Hematopoietic multipotent progenitor cell treated with erythropoietin and hydrocortisone succinate and interleukin-3 and kit ligand, for 6 days (in vitro differentiated cells): ENCODE results near the gene FHIT.
"Not testable (repeated sequence)": the region's sequence is repeated elsewhere in the genome, so short reads cannot be mapped to it uniquely, and the experiment has no call there.

Source experiments
- DNase-seq: peaks from one replicate; pipeline ENCODE4 v3.0.0-alpha.2; 2015

Gene FHIT

DNA sequence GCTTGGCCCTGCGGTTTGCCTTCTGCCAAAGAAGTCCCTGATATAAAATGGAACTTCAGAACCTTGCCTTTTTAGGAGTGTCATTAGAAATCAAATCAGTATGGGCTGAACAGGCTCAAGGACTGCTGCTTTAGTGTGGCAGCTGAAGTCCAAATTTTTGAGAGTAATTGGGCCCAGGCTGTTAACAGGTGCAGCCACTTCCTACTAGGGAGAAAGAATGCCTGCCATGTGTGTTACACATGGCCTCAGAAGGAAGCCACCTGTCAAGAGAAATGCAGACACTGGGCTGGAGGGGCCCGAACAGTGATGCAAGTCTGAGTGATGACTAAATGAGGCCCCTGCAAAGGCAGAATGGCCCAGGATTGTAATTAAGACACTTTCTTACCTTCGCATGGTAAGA lies 1414.7 kb downstream of the FHIT start:
- no peak for DNase-seq

DNA sequence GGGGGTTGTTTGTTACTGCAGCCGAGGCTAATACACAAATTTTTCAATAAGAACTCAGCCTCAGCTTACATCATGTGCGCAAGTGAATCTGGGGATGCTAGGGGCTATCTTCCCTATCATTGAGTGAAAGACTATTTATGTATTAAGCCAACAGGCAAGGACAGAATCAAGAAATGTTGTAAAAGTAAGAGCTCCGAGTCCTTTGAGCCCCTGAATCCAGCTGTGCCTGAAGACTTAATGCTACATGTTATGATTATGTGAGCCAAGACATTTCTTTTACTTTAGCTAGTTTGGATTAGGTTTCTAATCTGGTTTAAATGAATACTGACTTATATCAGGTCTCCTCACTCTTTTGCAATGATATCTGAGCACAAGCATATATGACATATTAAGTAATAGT lies 1418.5 kb downstream of the FHIT start:
- DNase-seq = no peak

DNA sequence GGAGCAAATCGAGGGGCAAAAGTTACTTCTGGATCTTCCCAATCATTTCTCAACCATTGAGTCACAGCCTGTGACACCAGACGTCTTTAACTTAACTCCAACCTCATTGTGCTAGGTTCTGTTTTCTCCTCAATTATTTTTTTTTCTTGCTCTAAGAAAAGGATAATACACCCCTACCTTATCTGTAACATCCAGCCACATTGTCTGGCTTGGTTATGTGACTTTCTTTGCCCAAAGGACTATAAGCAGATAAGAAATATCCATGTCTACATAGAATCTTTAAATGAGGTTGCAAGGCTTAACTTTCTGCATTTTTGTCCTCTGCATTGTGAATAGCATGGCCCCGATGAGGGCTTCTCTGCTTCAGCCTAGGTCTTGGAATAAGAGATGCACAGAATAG lies 1419.0 kb downstream of the FHIT start:
- peak; percentile 63 for DNase-seq

DNA sequence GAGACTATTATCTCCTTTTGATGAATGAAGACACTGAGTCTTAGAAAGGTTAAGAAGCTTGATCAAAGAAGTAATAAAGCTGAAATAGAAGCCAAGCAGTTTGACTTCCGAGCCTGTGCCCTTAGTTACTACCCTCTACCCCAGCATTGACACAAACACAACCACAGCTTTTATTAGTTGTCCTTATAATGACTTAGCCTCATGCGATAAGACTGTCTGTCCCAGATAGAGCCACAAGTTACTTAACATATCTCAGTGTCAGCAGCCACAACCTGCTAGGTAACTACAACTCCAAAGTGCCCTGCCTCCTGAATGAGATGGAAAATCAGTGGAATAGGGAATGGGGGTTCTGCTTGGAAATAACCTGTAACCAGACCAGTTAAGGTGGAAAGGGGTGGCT lies 1419.9 kb downstream of the FHIT start:
- DNase-seq = peak; percentile 34

DNA sequence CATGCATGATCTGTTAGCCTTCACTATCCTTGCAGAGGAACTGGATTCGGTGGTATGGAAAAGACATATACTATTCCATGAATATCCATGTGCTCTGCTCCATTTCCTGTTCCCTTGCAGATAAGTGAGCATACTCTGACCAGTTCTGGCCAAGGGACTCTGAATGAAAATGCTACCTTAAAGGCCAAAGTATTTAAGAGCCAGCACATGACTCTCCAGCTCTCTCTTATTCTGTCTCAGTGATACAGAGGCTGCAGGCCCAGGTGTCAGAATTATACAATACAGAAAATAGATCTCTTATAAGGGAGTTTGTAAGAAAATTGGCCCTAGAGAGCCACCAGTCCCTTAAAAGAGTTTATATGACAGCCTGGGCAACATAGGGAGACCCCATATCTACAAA lies 1421.7 kb downstream of the FHIT start:
- DNase-seq = no peak

DNA sequence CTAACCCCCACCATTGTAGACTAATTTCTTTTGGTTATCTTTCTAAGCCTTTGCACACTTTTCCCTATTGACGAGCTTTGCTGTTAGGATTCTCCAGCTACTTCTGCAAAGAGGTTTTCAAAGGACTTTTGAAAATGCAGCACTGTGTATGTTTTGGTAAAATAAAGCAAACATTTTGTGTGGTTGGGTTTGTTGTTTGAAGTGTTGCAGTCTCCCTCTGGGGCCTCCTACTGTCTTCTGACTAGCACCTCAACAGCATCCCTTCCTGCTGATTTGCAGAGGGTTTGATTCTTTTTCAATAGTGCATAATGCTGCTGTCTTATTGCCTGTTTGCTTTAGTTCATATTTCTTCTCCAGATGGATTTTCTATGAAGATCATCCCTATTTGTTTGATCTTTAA lies 1426.4 kb downstream of the FHIT start:
- DNase-seq = no peak

DNA sequence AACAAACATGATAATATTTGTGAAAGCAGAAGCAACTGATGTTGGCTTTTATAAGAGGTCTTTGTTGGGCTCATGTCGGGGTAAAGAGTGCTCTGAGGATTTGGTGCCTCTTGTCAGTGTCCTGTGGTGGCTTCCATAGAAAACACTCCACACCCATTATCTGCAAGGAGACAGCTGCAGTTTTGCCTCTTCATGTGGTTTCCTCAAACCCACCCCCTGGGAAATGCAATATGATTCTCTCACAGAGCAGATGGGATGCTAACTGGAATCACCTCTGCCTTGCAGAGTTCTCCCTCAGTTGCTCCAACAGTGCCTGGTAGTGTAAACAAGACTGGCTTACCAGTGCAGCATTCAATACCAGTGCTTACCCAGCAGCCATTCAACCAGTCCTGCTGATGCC lies 1430.0 kb downstream of the FHIT start:
- peak; percentile 22 for DNase-seq

DNA sequence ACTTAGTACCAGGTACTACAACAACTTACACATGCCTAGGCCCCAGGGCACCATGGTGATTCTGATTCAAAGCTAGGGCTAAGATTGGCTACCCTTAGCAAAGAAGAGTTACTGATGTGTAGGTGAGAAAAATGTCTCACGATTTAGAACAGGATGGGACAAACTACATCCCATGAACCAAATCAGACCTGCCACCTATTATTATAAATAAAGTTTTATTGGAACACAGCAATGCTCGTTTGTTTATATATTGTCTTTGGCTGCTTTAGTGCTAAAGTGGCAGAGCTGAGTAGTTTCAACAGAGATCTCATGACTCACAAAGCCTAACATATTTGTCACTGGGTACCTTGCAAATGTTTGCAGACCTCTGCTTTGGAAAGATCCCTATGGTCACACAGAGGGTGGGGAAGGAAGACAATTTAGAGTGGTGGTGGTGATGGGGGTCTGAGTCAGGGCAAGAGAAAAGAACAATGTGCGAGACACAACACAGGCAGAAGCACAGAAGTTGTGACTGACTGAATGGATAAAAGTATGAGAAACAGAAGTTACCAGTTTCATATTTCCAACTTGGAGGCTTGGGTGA lies 1430.8 kb downstream of the FHIT start:
- DNase-seq = no peak

DNA sequence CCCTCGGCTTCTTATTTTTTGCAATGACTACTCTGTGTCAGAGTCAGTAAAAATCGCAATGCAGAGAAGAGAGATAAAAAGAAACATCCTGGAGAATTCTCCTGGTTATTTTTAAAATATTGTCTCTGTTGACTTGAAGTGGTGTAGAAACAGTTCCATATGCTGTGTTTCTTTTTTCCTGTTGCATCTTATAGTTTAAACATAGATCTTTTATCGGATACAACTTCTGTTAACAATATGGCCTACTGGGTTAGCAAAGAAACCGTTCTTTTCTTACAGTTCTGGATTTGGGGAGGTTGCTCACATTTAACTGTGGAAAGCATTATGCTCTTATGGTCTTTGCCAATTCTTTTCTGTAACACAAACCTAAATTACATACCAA lies 1432.3 kb downstream of the FHIT start:
- DNase-seq = no peak

DNA sequence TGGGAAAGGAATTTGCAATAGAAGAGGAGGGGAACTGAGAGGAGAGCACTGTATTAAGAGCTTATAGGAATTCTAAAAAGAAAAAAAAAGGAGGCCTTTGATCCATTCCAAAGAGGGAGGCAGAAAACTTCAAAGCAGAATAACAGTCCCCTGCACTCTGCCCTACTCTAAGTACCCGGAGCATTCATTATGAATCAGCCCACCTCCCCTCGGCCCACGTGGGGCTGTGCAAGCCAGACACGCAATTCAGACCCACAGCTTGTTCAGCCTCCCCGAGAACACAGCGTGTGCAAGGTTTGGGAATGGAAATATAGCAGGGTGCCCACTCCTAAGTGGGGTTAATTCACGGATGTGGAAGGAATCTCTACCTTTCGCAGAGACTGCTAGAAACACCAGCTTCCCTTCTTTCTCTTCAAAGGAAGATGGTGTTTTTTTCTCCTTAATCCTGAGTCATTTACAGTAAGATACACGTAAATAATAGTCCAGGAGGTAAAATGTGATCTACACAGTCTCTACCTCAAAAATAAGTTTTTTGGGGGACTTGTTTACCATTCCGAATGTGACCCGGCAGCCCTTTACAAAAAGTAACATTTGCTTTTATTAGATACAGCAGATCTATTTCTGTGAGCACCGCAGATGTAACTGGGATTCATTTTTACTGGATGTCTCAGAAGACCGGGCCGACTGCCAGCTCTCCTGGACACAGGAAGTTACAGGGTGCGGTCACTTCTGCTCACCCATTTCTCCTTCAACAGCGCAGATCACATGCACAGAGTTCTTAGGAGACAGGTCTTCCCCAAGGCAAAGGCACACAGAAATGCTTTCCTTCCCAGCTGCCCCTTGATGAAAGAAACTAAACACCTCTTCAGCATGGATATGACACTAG lies 1433.0 kb downstream of the FHIT start:
- DNase-seq = peak; percentile 68

DNA sequence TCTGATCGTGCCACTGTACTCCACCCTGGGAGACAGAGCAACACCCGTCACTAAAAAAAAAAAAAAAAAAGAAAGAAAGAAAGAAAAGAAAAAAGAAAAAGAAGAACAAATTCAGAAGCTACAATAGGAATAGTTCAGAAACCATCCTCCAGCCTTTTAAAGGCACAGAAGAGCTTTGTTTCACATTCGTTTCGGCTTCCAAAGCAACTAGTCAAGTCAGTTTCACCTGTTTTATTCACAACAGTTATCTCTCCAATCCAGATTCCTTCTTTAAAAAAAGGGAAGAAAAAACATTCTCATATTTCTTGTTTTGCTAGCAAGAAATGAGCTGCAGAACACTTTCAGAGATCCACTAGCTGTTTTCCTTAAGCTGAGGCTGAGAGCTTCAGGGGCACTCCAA lies 1433.7 kb downstream of the FHIT start:
- no peak for DNase-seq

DNA sequence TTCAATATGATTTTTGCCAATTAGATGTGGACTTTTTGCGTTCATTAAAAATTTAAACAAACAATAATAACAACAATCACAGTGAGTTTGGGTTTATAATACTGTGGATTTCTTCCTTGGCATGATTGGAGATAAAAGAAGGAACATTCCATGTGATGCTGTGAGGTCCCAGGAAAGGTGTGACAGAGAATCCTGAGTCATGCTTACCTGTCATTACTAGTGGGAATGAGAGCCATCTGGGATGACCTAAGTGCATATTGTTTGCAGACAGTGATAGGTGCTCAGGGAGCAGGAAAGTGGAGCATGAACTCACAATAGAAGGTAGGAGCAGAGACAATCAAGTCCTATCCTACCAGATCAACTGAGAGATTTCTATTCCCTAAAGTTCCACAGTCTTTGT lies 1434.9 kb downstream of the FHIT start:
- no peak for DNase-seq

DNA sequence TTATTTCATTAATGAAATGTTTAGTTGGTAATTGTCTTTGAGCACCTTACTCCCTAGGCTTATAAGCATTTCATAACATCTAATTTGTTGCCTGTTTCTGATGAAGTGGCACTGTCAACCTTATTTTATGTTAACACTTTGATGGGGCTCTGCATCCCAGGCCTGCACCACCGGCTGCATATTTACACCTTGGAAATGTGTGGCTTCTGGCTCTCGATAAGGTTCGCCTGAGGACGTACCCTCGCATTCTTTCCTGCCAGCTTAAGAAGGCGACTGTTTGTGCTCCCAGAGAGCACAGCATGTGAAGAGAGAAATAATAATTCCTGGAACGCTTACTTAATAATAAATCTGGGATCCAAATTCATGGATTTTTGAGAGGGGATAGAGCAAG lies 1438.1 kb downstream of the FHIT start:
- no peak for DNase-seq

DNA sequence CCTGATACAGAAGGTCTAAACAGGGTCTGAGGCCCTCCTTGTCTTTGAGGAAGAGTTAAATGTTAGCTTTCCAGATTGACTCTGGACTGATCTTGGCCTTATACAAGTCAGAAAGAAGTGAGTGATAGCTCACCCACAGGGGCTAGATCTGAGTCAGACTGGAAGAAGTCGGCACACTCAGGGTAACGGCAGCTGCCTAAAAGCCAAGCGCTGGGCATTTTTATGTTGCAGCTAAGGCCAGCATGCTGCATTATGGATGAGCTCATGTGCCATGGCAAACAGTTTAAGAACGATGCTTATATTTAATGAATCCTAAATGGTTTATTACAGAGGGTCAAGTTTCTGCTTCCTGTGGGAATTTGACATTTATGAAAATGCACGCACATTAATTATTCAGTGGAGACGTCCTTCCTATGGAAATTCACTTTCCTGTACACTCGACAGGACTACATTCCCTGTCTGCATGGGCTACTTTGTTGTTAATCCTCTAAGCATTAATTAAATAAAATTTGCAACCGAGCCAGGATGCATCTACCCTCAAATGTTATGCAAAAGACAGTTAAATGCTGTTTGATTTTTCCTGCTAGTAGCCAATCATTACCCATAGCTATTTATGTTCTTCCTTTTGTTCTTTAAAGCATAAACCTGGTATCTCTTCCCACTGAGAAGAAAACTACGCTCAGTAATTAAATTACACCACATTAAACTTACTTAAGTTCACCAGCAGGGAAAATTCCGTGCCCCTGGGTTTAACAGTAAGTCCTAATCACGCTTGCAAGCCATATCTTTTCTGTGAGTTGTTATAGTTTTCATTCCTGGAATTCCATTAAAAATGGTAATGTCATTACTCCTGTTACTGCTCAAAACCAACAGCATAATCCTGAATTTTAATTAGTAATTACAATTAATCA lies 1438.8 kb downstream of the FHIT start:
- no peak for DNase-seq

DNA sequence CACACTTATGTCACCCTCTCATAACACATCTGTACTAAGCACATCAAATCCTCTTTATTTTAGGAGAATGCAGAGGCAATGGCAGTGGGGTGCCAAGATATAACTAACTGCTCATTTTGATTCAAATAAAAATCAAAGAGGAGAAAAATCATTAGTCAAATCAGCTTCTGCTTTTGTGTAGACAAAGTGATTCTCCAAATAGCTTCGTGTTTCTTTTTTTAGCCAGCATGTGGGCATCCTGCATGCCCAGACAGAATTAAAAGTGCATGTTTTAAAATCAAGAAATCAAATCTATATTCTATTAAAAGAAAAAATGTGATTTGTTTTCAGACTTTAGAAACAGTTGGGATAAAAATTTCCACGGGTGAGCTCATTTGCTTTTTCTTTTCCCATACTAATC lies 1440.1 kb downstream of the FHIT start:
- DNase-seq = no peak

DNA sequence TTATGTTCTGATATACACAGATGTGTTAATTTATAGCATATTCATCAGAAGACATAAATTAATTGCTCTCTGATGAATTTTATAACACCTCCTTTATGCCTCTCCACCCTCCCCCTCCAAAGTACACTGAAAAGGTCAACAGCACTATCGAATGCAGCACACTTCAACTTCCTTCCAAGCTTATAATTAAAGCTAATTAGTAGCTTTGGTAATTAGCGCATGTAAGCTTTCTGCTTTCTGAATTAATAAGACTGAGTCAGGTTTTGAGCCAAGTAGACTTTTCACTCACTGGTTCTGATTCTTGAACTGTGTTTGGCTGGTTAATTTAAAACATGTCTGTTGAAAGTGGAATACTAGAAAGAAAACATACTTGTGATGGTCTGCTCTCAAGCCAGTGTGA lies 1440.6 kb downstream of the FHIT start:
- DNase-seq = no peak

DNA sequence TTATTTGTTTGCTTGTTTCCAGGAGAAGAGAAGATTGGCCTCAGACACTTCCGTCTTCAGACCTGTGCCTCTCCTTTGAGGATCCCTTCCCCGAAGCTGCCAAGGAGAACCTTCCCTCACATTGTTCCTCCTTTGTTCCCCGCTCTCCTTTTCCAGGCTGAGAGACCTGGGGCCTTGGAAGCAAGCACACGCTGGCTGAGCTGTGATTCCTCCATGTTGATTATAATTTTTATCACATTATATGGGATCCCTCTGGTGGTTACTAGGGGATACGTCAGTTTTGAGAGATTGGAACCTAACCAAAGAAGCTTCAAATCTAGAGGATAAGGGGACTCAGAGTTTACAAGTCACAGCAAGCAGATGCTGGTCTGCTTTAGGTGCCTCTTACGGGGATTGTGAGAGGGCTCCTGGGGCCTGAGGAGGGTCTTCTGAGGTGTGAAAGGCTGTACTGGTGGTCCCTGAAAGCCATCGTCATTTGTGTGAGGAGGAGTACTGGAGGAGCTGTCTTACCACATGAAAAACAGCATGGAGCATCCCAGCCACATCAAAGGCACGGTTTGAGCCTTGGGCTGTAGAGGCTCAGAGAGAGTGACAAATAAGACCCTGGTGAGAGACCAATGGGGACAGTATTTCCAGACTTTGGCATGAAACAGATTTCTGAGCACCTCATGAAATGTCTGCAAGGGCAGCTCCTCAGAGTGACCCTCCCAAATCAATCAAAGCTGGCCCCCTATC lies 1441.4 kb downstream of the FHIT start:
- peak; percentile 55 for DNase-seq

DNA sequence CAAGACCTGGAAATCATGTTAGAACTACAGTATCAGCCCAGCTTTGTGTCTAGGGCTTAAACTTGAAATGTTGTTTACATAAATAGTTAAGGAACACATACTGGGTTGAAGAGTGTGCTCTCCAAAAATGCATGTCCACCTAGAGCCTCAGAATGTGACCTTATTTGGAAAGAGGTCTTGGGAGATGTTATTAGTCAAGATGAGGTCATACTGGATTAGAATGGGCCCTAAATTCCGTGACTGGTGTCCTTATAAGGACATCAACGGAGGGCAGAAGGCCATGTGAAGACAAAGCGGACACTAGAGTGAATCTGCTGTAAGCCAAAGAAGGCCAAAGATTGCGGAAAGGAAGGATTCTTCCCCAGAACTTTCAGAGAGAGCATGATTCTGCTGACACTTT lies 1442.2 kb downstream of the FHIT start:
- DNase-seq = no peak

DNA sequence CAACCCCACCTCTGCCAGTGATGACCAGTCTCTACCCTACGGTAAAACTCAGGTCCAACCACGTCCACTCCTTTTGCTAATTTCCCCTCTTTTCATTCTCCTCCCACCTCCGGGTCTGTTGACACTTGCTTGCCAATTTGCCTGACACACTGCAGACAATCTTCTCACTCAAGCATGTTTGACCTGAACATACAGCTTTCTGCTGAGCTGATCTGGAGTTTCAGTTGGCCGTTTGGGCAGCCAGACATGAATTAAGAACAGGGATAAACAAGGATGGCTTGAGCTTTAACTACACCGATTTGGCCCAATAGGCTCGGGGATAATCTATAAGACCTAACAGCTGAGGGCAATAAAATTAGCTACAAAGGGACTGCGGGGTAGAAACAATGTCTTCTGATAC lies 1442.8 kb downstream of the FHIT start:
- no peak for DNase-seq

DNA sequence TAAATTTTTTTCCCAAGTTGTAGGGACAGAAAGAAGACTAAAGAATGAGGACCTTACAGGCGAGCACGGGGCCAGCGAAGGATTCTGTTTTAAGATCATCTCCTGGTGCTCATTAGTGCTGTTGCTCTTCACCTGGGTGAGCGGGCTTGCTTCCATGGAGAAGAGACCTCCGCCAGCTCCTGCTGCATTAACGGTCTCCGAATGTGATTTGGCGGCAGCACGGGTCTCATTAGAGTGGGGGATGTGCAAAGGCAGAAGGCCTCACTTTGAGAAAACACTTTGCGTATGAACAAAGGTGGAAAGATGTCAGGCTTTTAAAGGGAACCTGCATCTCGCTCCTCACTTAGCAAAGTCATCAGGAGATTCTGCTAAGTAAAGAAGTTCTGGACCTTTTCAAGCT lies 1448.0 kb downstream of the FHIT start:
- no peak for DNase-seq

DNA sequence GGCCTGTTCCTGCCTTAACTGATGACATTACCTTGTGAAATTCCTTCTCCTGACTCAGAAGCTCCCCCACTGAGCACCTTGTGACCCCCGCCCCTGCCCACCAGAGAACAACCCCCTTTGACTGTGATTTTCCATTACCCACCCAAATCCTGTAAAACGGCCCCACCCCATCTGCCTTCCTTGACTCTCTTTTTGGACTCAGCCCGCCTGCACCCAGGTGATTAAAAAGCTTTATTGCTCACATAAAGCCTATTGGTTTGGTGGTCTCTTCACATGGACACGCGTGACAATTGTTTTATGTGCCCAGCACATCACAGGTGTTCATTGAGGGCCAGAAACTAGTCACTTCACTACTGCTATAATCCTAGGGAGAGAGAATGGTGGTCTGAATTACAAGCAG lies 1448.8 kb downstream of the FHIT start:
- DNase-seq = not testable (repeated sequence)

DNA sequence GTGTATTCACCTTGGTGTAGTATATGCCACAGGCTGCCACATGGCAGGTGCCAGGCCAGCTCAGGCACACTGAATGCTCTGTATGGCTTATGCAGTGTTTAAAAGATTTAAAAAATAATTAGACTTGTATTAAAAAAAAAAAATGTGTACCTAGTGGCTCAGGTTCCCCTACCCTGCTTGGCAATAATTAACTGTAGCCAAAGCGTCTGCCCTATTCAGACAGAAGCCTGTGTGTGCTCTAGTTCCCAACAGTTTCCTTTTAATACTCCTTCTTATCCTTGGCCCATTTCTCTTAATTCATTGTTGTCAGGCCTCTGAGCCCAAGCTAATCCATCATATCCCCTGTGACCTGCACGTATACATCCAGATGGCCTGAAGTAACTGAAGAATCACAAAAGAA lies 1449.2 kb downstream of the FHIT start:
- DNase-seq = no peak

DNA sequence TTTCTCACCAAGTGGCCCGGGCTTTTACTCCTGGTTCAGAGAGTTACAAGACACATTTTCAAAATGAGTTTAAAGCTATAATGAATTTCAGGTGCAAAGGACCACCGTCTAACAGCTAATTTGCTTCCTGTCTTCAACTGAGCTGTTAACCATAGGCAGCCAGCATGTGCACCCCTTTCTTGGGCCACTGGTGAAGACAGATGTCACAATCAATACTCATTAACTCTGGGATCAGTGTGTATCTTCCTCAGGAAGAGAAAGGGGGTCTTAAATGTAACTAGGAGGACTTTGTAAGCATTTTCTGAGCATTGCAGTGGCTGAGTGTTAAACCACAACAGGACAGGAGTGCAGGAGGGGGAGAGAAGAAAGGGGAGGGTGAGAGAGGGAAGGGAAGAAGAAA lies 1450.8 kb downstream of the FHIT start:
- DNase-seq = no peak
